GM12892 (cell line): ENCODE results near the gene KISS1R.

Experiments used
- POLR2A ChIP-seq: IDR thresholded peaks from 2 replicates; pipeline ENCODE4 v1.6.1; 2011; ENCODE audit warnings: low read depth, low read length, control low read depth
- POLR2AphosphoS5 ChIP-seq: IDR thresholded peaks from 2 replicates; pipeline ENCODE4 v1.6.1; 2011; ENCODE audit warnings: low read depth, low read length, control low read depth

GRCh38 chr19:889662-890295, 27.4 kb upstream of the KISS1R start:
- TF ChIP-seq POLR2AphosphoS5 (no peak), POLR2A (no peak)
